IMR-90 (cell line): ENCODE data around the gene TLR6. TPM values are rescaled to one million over a fixed set of nuclear protein-coding genes. Genes with fewer than 3 reads are reported as not detected.

ENCODE experiments used
- ATAC-seq: fragments of 200-7000 bp; cut with Tn5 transposase; 2 replicates; pipeline ENCODE4 v1.9.1; 2020; ENCODE audit warnings: low read depth, mild to moderate bottlenecking, moderate library complexity
- BruUV-seq: library from RNA; stranded (reverse); fragments of 400-500 nt; replicated peaks from 2 replicates; lab custom pipeline; 2021; lab: Mats Ljungman, UMichigan
- CTCF ChIA-PET: fragments of 300-600 bp; formaldehyde crosslinking; extraction: SDS; loops from one replicate; lab custom pipeline; 2021; ENCODE audit warnings: antibody characterized with exemption; lab: Yijun Ruan, JAX
- POLR2A ChIA-PET: fragments of 300-600 bp; sonication (Branson Sonifier 250); formaldehyde crosslinking; loops from one replicate; lab custom pipeline; 2022; ENCODE audit warnings: antibody characterized with exemption; ENCODE audit not compliant: unreplicated experiment; lab: Charles Lee
- DNase-seq: peaks from one replicate; pipeline ENCODE4 v3.0.0; 2013
- H2AFZ ChIP-seq: replicated peaks from 2 replicates; pipeline ENCODE3; 2013; ENCODE audit warnings: low read length, mild to moderate bottlenecking; ENCODE audit not compliant: poor library complexity
- H2AK5ac ChIP-seq: 2 replicates; pipeline ENCODE4 v1.6.1; 2013; ENCODE audit warnings: low read depth, low read length, inconsistent platforms
- H2AK9ac ChIP-seq: replicated peaks from 2 replicates; pipeline ENCODE3; 2013; ENCODE audit warnings: mild to moderate bottlenecking, low read depth, low read length, moderate library complexity; ENCODE audit not compliant: poor library complexity
- H2BK120ac ChIP-seq: 2 replicates; pipeline ENCODE4 v1.6.1; 2013; ENCODE audit warnings: low read depth, low read length, inconsistent platforms
- H2BK15ac ChIP-seq: 3 replicates; pipeline ENCODE4 v1.6.1; 2013; ENCODE audit warnings: low read depth, low read length, inconsistent platforms
- H2BK20ac ChIP-seq: 2 replicates; pipeline ENCODE4 v1.6.1; 2013; ENCODE audit warnings: low read depth, mild to moderate bottlenecking, inconsistent platforms, low read length, moderate library complexity
- H2BK5ac ChIP-seq: 2 replicates; pipeline ENCODE4 v1.6.1; 2013; ENCODE audit warnings: mild to moderate bottlenecking, low read depth, low read length, inconsistent platforms; ENCODE audit not compliant: poor library complexity, severe bottlenecking
- H3K14ac ChIP-seq: replicated peaks from 2 replicates; pipeline ENCODE4 v1.6.1; 2013; ENCODE audit warnings: low read depth, low read length, inconsistent platforms
- H3K18ac ChIP-seq: 2 replicates; pipeline ENCODE4 v1.6.1; 2013; ENCODE audit warnings: low read depth, low read length, control low read depth
- H3K23ac ChIP-seq: 2 replicates; pipeline ENCODE4 v1.6.1; 2013; ENCODE audit warnings: low read depth, low read length, inconsistent platforms
- H3K27ac ChIP-seq: 2 replicates; pipeline ENCODE4 v1.5.1; 2013; ENCODE audit warnings: mild to moderate bottlenecking, control low read depth, low read length; ENCODE audit not compliant: insufficient read depth
- H3K27me3 ChIP-seq: 2 replicates; pipeline ENCODE4 v1.6.1; 2013; ENCODE audit warnings: low read length; ENCODE audit not compliant: control insufficient read depth, insufficient read depth
- H3K36me3 ChIP-seq: 2 replicates; pipeline ENCODE4 v1.6.1; 2013; ENCODE audit warnings: low read length, mixed read lengths; ENCODE audit not compliant: control insufficient read depth, insufficient read depth
- H3K4ac ChIP-seq: 2 replicates; pipeline ENCODE4 v1.6.1; 2013; ENCODE audit warnings: low read depth, low read length, inconsistent platforms
- H3K4me1 ChIP-seq: 2 replicates; pipeline ENCODE4 v1.6.1; 2013; ENCODE audit warnings: low read length, mixed read lengths; ENCODE audit not compliant: control insufficient read depth, insufficient read depth
- H3K4me2 ChIP-seq: 2 replicates; pipeline ENCODE4 v1.6.1; 2013; ENCODE audit warnings: low read depth, mild to moderate bottlenecking, control low read depth, low read length, moderate library complexity
- H3K4me3 ChIP-seq: 2 replicates; pipeline ENCODE4 v1.5.1; 2013; ENCODE audit warnings: low read depth, mild to moderate bottlenecking, control low read depth, low read length, moderate library complexity; ENCODE audit not compliant: insufficient read depth
- H3K56ac ChIP-seq: 2 replicates; pipeline ENCODE4 v1.6.1; 2013; ENCODE audit warnings: low read length, inconsistent platforms; ENCODE audit not compliant: insufficient read depth; ENCODE audit errors: extremely low read depth
- H3K79me1 ChIP-seq, 2 experiments: 2 replicates each; pipeline ENCODE4 v1.6.1; 2013; ENCODE audit warnings: low read length in 2 of 2, inconsistent platforms in 1 of 2, low read depth in 1 of 2
- H3K9ac ChIP-seq: 2 replicates; pipeline ENCODE4 v1.6.1; 2013; ENCODE audit warnings: low read depth, low read length, control low read depth
- H3K9me1 ChIP-seq: 2 replicates; pipeline ENCODE4 v1.6.1; 2013; ENCODE audit warnings: low read length, inconsistent platforms; ENCODE audit not compliant: insufficient read depth
- H3K9me3 ChIP-seq: 2 replicates; pipeline ENCODE4 v1.6.1; 2013; ENCODE audit warnings: low read length; ENCODE audit not compliant: control insufficient read depth, insufficient read depth
- H4K20me1 ChIP-seq: 2 replicates; pipeline ENCODE4 v1.6.1; 2013; ENCODE audit warnings: low read length, inconsistent platforms; ENCODE audit not compliant: insufficient read depth
- H4K5ac ChIP-seq: 2 replicates; pipeline ENCODE4 v1.6.1; 2013; ENCODE audit warnings: mild to moderate bottlenecking, low read depth, low read length, control low read depth
- H4K8ac ChIP-seq, 2 experiments: 2 replicates each; pipeline ENCODE4 v1.6.1; 2013; ENCODE audit warnings: low read depth in 2 of 2, low read length in 2 of 2, control low read depth in 1 of 2, inconsistent platforms in 1 of 2
- H4K91ac ChIP-seq: 2 replicates; pipeline ENCODE4 v1.6.1; 2013; ENCODE audit warnings: low read depth, low read length, inconsistent platforms; ENCODE audit not compliant: insufficient read depth
- CEBPB ChIP-seq: IDR thresholded peaks from 2 replicates; pipeline ENCODE4 v1.6.1; 2012; ENCODE audit warnings: low read depth, low read length, improper control_type of control experiment
- ELK1 ChIP-seq: fragments of 150-350 bp; IDR thresholded peaks from 2 replicates; pipeline ENCODE4 v1.6.1; 2016; ENCODE audit warnings: low read depth, mild to moderate bottlenecking, low read length, moderate library complexity, borderline replicate concordance
- FOS ChIP-seq: fragments of 150-350 bp; IDR thresholded peaks from 2 replicates; pipeline ENCODE4 v1.6.1; 2016; ENCODE audit warnings: low read depth, low read length
- MAFK ChIP-seq: IDR thresholded peaks from 2 replicates; pipeline ENCODE4 v1.6.1; 2012; ENCODE audit warnings: low read depth, low read length, improper control_type of control experiment
- MAZ ChIP-seq: IDR thresholded peaks from 2 replicates; pipeline ENCODE4 v1.6.1; 2012; ENCODE audit warnings: low read depth, mild to moderate bottlenecking, low read length, improper control_type of control experiment, moderate library complexity, borderline replicate concordance
- MXI1 ChIP-seq: IDR thresholded peaks from 2 replicates; pipeline ENCODE4 v1.6.1; 2012; ENCODE audit warnings: low read depth, mild to moderate bottlenecking, low read length, moderate library complexity, borderline replicate concordance
- NFE2L2 ChIP-seq: fragments of 150-350 bp; IDR thresholded peaks from 2 replicates; pipeline ENCODE4 v1.6.1; 2016; ENCODE audit warnings: low read depth, mild to moderate bottlenecking, low read length
- POLR2A ChIP-seq: IDR thresholded peaks from 2 replicates; pipeline ENCODE4 v1.6.1; 2012; ENCODE audit warnings: mild to moderate bottlenecking, low read depth, low read length
- SMC3 ChIP-seq: fragments of 150-350 bp; IDR thresholded peaks from 2 replicates; pipeline ENCODE4 v1.6.1; 2016; ENCODE audit warnings: low read depth, mild to moderate bottlenecking, antibody characterized with exemption, low read length, moderate library complexity
- USF2 ChIP-seq: fragments of 150-350 bp; IDR thresholded peaks from 2 replicates; pipeline ENCODE4 v1.6.1; 2017; ENCODE audit warnings: mild to moderate bottlenecking, antibody characterized with exemption, low read length, low read depth
- WGBS, 2 experiments: methylation state at CpG; one replicate each; pipeline versions ENCODE4 v1.1.5 to v1.1.7; 2013; ENCODE audit warnings: missing lambda C conversion rate in 2 of 2; ENCODE audit not compliant: insufficient read length in 1 of 2; ENCODE audit errors: extremely low coverage in 2 of 2; 5-methylcytosine and 5-hydroxymethylcytosine counted together
- dilution Hi-C: fragments of 300-500 bp; cut with HindIII; formaldehyde crosslinking; loops from one replicate; pipeline ENCODE4 v1.14.3; 2018; ENCODE audit warnings: low sequenced_read_pairs; ENCODE audit not compliant: unreplicated experiment
- in situ Hi-C: fragments of 300-500 bp; cut with MboI; formaldehyde crosslinking; loops from 3 replicates; pipeline ENCODE4 v1.14.3; 2019; ENCODE audit warnings: low sequenced_read_pairs, inconsistent platforms, mixed read lengths
- intact Hi-C: fragments of 100-400 bp; cut with micrococcal nuclease; formaldehyde crosslinking; loops from 2 replicates; pipeline ENCODE4 v1.10.0; 2022
- polyA plus RNA-seq, 3 experiments: library from polyadenylated mRNA; depleted of rRNA; stranded (reverse); fragments of >200 nt; gene quantifications; 2 replicates each; pipeline ENCODE4 v1.2.3, GENCODE V29; 2012; ENCODE audit warnings: low replicate concordance in 1 of 3
- total RNA-seq: library from RNA; depleted of rRNA; stranded (reverse); fragments of >200 nt; gene quantifications from 2 replicates; pipeline ENCODE4 v1.2.3, GENCODE V29; 2012

Gene TLR6
- total and polyA plus RNA-seq, 2 of the 4 experiments (the other 2 are of a cell fraction), result 1.4 to 3.9 TPM

- H2AK5ac ChIP-seq, result peak overlapping the region; percentile 72; the same call in 1 of the 2 replicates
- CTCF ChIA-PET, result no interaction called here
- H2AK9ac ChIP-seq, result peak overlapping the region; percentile 82
- peak overlapping the region; percentile 73 for H2BK20ac ChIP-seq
- in situ Hi-C loops, result no loop called here
- H4K5ac ChIP-seq, result peak overlapping the region; percentile 60; the same call in 1 of the 2 replicates
- no peaks in the 10 kb centered on the region for H3K27me3 ChIP-seq
- H2BK5ac ChIP-seq, result peak overlapping the region; percentile 85
- H2AFZ ChIP-seq, result peak overlapping the region; percentile 58
- H3K56ac ChIP-seq, result no peak overlapping the region; the same call in 1 of the 2 replicates
- no peaks in the 10 kb centered on the region for H4K20me1 ChIP-seq
- peak overlapping the region; percentile 86 for H3K4ac ChIP-seq
- peaks cover 9% of the 10 kb centered on the region for H3K9me1 ChIP-seq
- peak overlapping the region; percentile 84 for H2BK120ac ChIP-seq
- DNase-seq, result no peak
- peaks cover 10% of the 10 kb centered on the region for H3K9me3 ChIP-seq
- dilution Hi-C loops, result no loop called here
- POLR2A ChIA-PET, result no interaction called here
- 68% methylated on average over 4 of the region's 7 CpGs; no CpG with 5 or more reads in 1 of the 2 experiments for WGBS, 2 experiments
- peak overlapping the region; percentile 50 to 71; a peak in 2 of 4 replicates for H4K8ac ChIP-seq
- intact Hi-C loops, result no loop called here
- H3K23ac ChIP-seq, result peak overlapping the region; percentile 79
- no peak overlapping the region for H3K4me2 ChIP-seq
- H3K9ac ChIP-seq, result no peak overlapping the region
- H3K14ac ChIP-seq, result peak overlapping the region; percentile 81
- TF ChIP-seq MAFK (no peak), POLR2A (no peak), ELK1 (no peak), FOS (no peak), CEBPB (no peak), SMC3 (no peak), MXI1 (no peak), USF2 (no peak), NFE2L2 (no peak), MAZ (no peak)
- no peaks in the 10 kb centered on the region for H3K36me3 ChIP-seq
- H4K91ac ChIP-seq, result peak overlapping the region; percentile 89
- H3K79me1 ChIP-seq, result peaks cover 0 to 7% of the 10 kb centered on the region in 2 experiments; a peak in 1 of 4 replicates
- H3K4me3 ChIP-seq, result no peak overlapping the region
- ATAC-seq, result no peak
- no TSS peak for BruUV-seq
- H2BK15ac ChIP-seq, result peak overlapping the region; percentile 73; the same call in 2 of the 3 replicates
- peak overlapping the region; percentile 95; the same call in 1 of the 2 replicates for H3K18ac ChIP-seq
- H3K4me1 ChIP-seq, result peaks cover 14% of the 10 kb centered on the region; the same call in 1 of the 2 replicates
- H3K27ac ChIP-seq, result peak overlapping the region; percentile 90; the same call in 1 of the 2 replicates
Measured at GRCh38 chr4:38832624-38833528, 23.7 kb downstream of the TLR6 start.
